Measurements from ENCODE around the gene KRCC1. TPM values are rescaled to one million over a fixed set of nuclear protein-coding genes. Genes with fewer than 3 reads are reported as not detected.

KRCC1 gene
- total RNA-seq, 1 donor from 2014 or later: 21.2 TPM

- Histone ChIP-seq H3K9me3 (replicated peaks) (no peaks in the 10 kb centered on the region), H3K4me1 (peaks cover 15% of the 10 kb centered on the region), H3K27me3 (ENCODE audit: low read depth) (peaks cover 21% of the 10 kb centered on the region), H3K4me3 (peak overlapping the region; percentile 69), H3K27ac (replicated peaks) (peak overlapping the region; percentile 90), H3K36me3 (no peaks in the 10 kb centered on the region)
- intact Hi-C loops (cut with micrococcal nuclease): no loop called here
- no peak for DNase-seq
- TF ChIP-seq CTCF (IDR thresholded peaks at IDR 0.05; ENCODE audit: borderline replicate concordance): no peak
These were observed 14.5 kb upstream of the KRCC1 start for GRCh38 chr2:88070055-88070454.

DNA sequence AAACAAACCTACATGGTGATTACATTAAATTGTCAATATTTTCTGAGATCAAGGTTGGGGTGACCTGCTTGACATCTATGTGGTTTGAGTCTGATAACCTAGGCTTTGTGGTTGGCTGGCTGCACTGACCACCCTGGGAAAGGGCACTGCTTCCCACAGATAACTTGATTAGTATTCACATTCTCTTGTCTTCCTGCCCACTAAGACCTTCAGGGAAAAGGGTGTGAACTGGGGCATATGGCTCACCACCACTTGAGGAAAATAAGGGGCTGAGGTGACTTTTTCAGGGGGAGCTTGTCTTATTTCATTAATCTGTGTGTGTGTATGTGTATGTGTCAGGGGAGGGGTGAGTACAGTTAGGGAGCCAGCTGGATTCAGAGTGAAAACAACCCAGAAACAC is 13.5 kb upstream of the KRCC1 start:
- Histone ChIP-seq H3K27me3 (ENCODE audit: low read depth) (peaks cover 21% of the 10 kb centered on the region), H3K36me3 (no peaks in the 10 kb centered on the region), H3K4me1 (peaks cover 15% of the 10 kb centered on the region), H3K4me3 (peak overlapping the region; percentile 69), H3K9me3 (replicated peaks) (no peaks in the 10 kb centered on the region), H3K27ac (replicated peaks) (peak overlapping the region; percentile 90)
- intact Hi-C loops (cut with micrococcal nuclease): no loop called here
- DNase-seq: no peak
- no peak for TF ChIP-seq CTCF (IDR thresholded peaks at IDR 0.05; ENCODE audit: borderline replicate concordance)

DNA sequence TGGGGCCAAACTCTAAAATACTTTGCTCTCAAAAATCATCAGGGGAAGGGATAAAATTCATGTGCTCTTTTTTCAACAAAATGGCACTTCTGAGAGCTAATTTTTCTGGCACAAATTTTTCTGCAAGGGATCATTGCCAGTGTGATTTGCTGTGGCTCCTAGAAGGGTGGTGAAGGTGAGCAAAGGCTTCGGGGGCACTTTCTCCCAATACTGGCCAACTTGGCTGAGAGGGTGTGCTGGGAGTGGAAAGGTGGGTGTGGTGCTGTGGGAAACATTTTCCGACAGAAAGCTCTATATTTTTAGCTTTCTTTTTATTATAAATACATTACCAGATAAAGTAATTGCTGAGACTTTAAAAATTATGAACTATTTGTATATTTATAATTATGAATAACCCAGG is 12.5 kb upstream of the KRCC1 start:
- peaks cover 21% of the 10 kb centered on the region for H3K27me3 ChIP-seq (ENCODE audit: low read depth)
- no peak for DNase-seq
- H3K4me1 ChIP-seq: peaks cover 7% of the 10 kb centered on the region
- peak overlapping the region; percentile 69 for H3K4me3 ChIP-seq
- no peaks in the 10 kb centered on the region for H3K36me3 ChIP-seq
- no peak for TF ChIP-seq CTCF (IDR thresholded peaks at IDR 0.05; ENCODE audit: borderline replicate concordance)
- peak overlapping the region; percentile 90 for H3K27ac ChIP-seq (replicated peaks)
- intact Hi-C loops (cut with micrococcal nuclease): no loop called here
- no peaks in the 10 kb centered on the region for H3K9me3 ChIP-seq (replicated peaks)

DNA sequence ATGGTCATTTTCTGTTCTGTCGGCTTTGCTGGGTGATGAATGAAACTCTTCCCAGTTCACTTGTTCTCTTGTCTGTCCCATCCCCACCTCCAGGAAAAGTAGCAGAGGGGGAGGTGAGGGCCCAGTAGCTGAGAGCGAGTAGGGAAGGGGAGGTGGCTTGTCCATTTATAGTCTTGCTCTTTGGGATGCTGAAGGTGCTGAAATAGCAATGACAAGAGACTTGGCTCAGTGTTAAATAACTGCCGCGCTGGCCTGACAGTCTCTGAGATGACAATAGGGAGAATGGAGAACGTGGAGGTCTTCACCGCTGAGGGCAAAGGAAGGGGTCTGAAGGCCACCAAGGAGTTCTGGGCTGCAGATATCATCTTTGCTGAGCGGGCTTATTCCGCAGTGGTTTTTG is 12.0 kb upstream of the KRCC1 start, which contains the start of gene SMYD1:
Gene SMYD1, plus strand, starts transcription at position 228 of the 400 bp plus-strand sequence. Its CDS starts 40 bp downstream, at position 268.
- Histone ChIP-seq H3K27me3 (ENCODE audit: low read depth) (peaks cover 21% of the 10 kb centered on the region), H3K36me3 (no peaks in the 10 kb centered on the region), H3K9me3 (replicated peaks) (no peaks in the 10 kb centered on the region), H3K27ac (replicated peaks) (peak within 1 kb of the TSS; percentile 90), H3K4me3 (peak within 1 kb of the TSS; percentile 69), H3K4me1 (peaks cover 2% of the 10 kb centered on the region)
- peak; percentile 26 for DNase-seq
- intact Hi-C loops (cut with micrococcal nuclease): no loop called here
- TF ChIP-seq CTCF (IDR thresholded peaks at IDR 0.05; ENCODE audit: borderline replicate concordance): no peak

DNA sequence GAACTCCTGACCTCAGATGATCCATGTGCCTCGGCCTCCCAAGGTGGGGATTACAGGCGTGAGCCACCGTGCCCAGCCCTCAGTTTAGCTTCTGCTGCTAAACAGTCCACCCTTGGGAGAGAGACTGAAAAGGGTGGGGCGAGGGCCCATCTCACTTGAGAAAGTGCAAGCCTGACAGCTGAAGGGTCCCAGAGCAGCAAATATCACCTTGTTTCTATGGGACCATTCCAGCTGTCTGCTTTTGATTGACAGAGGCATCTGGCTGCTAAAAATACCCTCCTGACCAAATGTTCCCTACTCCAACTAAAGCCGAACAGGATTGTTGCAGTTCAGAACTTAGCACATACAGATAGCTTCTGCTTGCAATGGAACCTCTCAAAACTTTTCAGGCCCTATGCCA is 11.6 kb upstream of the KRCC1 start:
- no peak for TF ChIP-seq CTCF (IDR thresholded peaks at IDR 0.05; ENCODE audit: borderline replicate concordance)
- Histone ChIP-seq H3K27me3 (ENCODE audit: low read depth) (peaks cover 21% of the 10 kb centered on the region), H3K4me1 (no peaks in the 10 kb centered on the region), H3K27ac (replicated peaks) (peak overlapping the region; percentile 90), H3K36me3 (no peaks in the 10 kb centered on the region), H3K9me3 (replicated peaks) (no peaks in the 10 kb centered on the region), H3K4me3 (peak overlapping the region; percentile 69)
- intact Hi-C loops (cut with micrococcal nuclease): no loop called here
- peak; percentile 35 for DNase-seq

All from left ventricle myocardium inferior (tissue), 1 donor.